Muscle layer of colon (tissue), 2 donors: ENCODE data around the gene TECR.

Experiments
- H3K27ac ChIP-seq: one replicate; pipeline ENCODE4 v1.7.0; 2013; ENCODE audit warnings: low read depth, mild to moderate bottlenecking, low read length, moderate library complexity
- H3K27me3 ChIP-seq, 2 donors: one replicate each; pipeline ENCODE4 v1.7.0; 2013; ENCODE audit warnings: low read length in 2 of 2, mild to moderate bottlenecking in 2 of 2; ENCODE audit not compliant: insufficient read depth in 2 of 2, control insufficient read depth in 1 of 2
- H3K36me3 ChIP-seq: one replicate; pipeline ENCODE4 v1.7.0; 2013; ENCODE audit warnings: mild to moderate bottlenecking, low read length; ENCODE audit not compliant: insufficient read depth
- H3K4me1 ChIP-seq: one replicate; pipeline ENCODE4 v1.7.0; 2013; ENCODE audit warnings: mild to moderate bottlenecking, low read length; ENCODE audit not compliant: insufficient read depth
- H3K4me3 ChIP-seq, 2 donors: one replicate each; pipeline ENCODE4 v1.7.0; 2013; ENCODE audit warnings: low read length in 2 of 2, low read depth in 1 of 2, mild to moderate bottlenecking in 1 of 2, moderate library complexity in 1 of 2
- H3K9ac ChIP-seq: one replicate; pipeline ENCODE4 v1.7.0; 2013; ENCODE audit warnings: low read length
- H3K9me3 ChIP-seq: one replicate; pipeline ENCODE4 v1.7.0; 2013; ENCODE audit warnings: mild to moderate bottlenecking, low read length
- donor health status: abdominal sarcoma.
- donor health status: Adenocarcinoma of cecum.

TECR gene

GRCh38 chr19:14565765-14566711 lies 36.6 kb downstream of the TECR start:
- Histone ChIP-seq H3K4me1 (peaks cover 7% of the 10 kb centered on the region), H3K27me3 (no peaks in the 10 kb centered on the region), H3K27ac (no peak overlapping the region), H3K4me3 (no peak overlapping the region), H3K9me3 (no peaks in the 10 kb centered on the region), H3K36me3 (peaks cover 12% of the 10 kb centered on the region), H3K9ac (no peak overlapping the region)

- H3K9ac ChIP-seq, result no peak overlapping the region
- peaks cover 13% of the 10 kb centered on the region for H3K4me1 ChIP-seq
- no peaks in the 10 kb centered on the region for H3K9me3 ChIP-seq
- H3K4me3 ChIP-seq, result no peak overlapping the region
- no peaks in the 10 kb centered on the region for H3K27me3 ChIP-seq
- no peak overlapping the region for H3K27ac ChIP-seq
- peaks cover 12% of the 10 kb centered on the region for H3K36me3 ChIP-seq
Measured at GRCh38 chr19:14566712-14567077, 37.3 kb downstream of the TECR start.

DNA sequence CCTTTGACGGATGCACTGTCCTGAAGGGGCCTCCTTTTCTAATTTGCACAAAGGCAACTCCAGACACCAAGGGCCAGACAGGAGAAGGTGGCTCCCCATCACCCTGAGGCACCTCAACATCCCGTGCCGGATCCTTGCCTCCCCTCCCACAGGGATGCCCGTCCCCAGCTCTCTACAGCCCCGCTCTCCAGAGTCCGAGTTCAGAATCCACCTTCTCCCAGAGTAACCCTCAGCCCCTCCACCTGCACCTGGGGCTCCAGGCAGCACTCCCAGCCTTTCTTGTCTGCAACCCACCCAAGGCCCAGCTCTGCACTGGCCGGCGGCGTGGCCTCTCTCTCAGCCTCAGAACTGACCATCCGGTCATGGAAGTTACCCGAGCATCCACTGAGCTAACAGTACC lies 37.7 kb downstream of the TECR start:
- Histone ChIP-seq H3K4me1 (peaks cover 13% of the 10 kb centered on the region), H3K4me3 (no peak overlapping the region), H3K36me3 (peaks cover 12% of the 10 kb centered on the region), H3K27ac (no peak overlapping the region), H3K9ac (no peak overlapping the region), H3K9me3 (no peaks in the 10 kb centered on the region), H3K27me3 (no peaks in the 10 kb centered on the region)

GRCh38 chr19:14570864-14571527 lies 41.6 kb downstream of the TECR start:
- H3K27me3 ChIP-seq, result no peaks in the 10 kb centered on the region
- peaks cover 10% of the 10 kb centered on the region for H3K36me3 ChIP-seq
- peak overlapping the region; percentile 86 for H3K27ac ChIP-seq
- H3K4me1 ChIP-seq, result peaks cover 13% of the 10 kb centered on the region
- peak overlapping the region; percentile 76 for H3K9ac ChIP-seq
- H3K9me3 ChIP-seq, result no peaks in the 10 kb centered on the region
- peak overlapping the region; percentile 98 to 100 for H3K4me3 ChIP-seq

GRCh38 chr19:14571695-14572490 lies 42.5 kb downstream of the TECR start, which contains the start of gene NDUFB7:
NDUFB7 (minus strand) TSS chr19:14572066; CDS start chr19:14572000, 66 bp downstream.
- peaks cover 7% of the 10 kb centered on the region for H3K36me3 ChIP-seq
- peak within 1 kb of the TSS; percentile 86 for H3K27ac ChIP-seq
- peak within 1 kb of the TSS; percentile 98 to 100 for H3K4me3 ChIP-seq

GRCh38 chr19:14575428-14575980 lies 46.1 kb downstream of the TECR start:
- Histone ChIP-seq H3K9ac (no peak overlapping the region), H3K4me3 (no peak overlapping the region), H3K4me1 (peaks cover 11% of the 10 kb centered on the region), H3K27me3 (no peaks in the 10 kb centered on the region), H3K27ac (no peak overlapping the region), H3K9me3 (no peaks in the 10 kb centered on the region), H3K36me3 (no peaks in the 10 kb centered on the region)

More at GRCh38 chr19:14571695-14572490, 42.5 kb downstream of the TECR start, which contains the start of gene NDUFB7:
- Histone ChIP-seq H3K9ac (peak within 1 kb of the TSS; percentile 76), H3K27me3 (no peaks in the 10 kb centered on the region), H3K9me3 (no peaks in the 10 kb centered on the region), H3K4me1 (peaks cover 13% of the 10 kb centered on the region)

DNA sequence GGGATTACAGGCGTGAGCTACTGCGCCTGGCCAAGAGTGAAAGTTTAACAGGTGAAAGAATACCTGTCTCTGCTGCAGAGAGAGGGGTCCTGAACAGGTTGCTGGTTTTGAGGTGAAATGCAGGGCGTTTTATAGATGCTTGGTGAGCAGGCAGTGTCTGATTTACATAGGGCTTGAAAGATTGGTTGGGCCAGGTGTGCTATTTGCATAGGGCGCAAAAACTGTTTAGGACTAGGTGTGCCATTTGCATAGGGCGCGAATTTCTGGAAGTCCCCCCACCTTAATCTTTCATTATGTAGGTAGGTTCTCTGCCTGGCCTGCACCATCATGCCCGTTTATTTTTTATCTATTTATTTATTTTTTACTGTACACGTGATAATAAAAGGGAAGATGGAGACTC lies 47.0 kb downstream of the TECR start:
- Histone ChIP-seq H3K27me3 (no peaks in the 10 kb centered on the region), H3K4me3 (no peak overlapping the region), H3K27ac (no peak overlapping the region), H3K36me3 (no peaks in the 10 kb centered on the region), H3K9me3 (no peaks in the 10 kb centered on the region), H3K9ac (no peak overlapping the region), H3K4me1 (peaks cover 2% of the 10 kb centered on the region)

GRCh38 chr19:14577264-14577663 lies 47.9 kb downstream of the TECR start:
- no peak overlapping the region for H3K4me3 ChIP-seq
- no peaks in the 10 kb centered on the region for H3K27me3 ChIP-seq
- no peaks in the 10 kb centered on the region for H3K9me3 ChIP-seq
- no peak overlapping the region for H3K27ac ChIP-seq
- H3K9ac ChIP-seq, result no peak overlapping the region
- no peaks in the 10 kb centered on the region for H3K4me1 ChIP-seq
- H3K36me3 ChIP-seq, result no peaks in the 10 kb centered on the region

- no peak overlapping the region for H3K4me3 ChIP-seq
- H3K36me3 ChIP-seq, result no peaks in the 10 kb centered on the region
- no peak overlapping the region for H3K27ac ChIP-seq
- no peak overlapping the region for H3K9ac ChIP-seq
- H3K27me3 ChIP-seq, result no peaks in the 10 kb centered on the region
- no peaks in the 10 kb centered on the region for H3K9me3 ChIP-seq
- H3K4me1 ChIP-seq, result no peaks in the 10 kb centered on the region
Measured at GRCh38 chr19:14577885-14578427, 48.6 kb downstream of the TECR start.

- H3K4me3 ChIP-seq, result no peak overlapping the region
Measured at GRCh38 chr19:14580623-14581237, 51.3 kb downstream of the TECR start.

More at GRCh38 chr19:14580623-14581237, 51.3 kb downstream of the TECR start:
- no peak overlapping the region for H3K27ac ChIP-seq
- H3K9me3 ChIP-seq, result no peaks in the 10 kb centered on the region
- H3K9ac ChIP-seq, result no peak overlapping the region
- no peaks in the 10 kb centered on the region for H3K4me1 ChIP-seq
- H3K27me3 ChIP-seq, result no peaks in the 10 kb centered on the region
- no peaks in the 10 kb centered on the region for H3K36me3 ChIP-seq
